CD4-positive, alpha-beta T cell treated with Interleukin-4 for 1 hour (primary cell): ENCODE results near the gene CRYGN.

Source experiments
- DNase-seq, 2 donors: peaks; one replicate each; pipeline ENCODE4 v3.0.0-alpha.2; 2020 to 2022

CRYGN gene

GRCh38 chr7:151425670-151426440, 14.1 kb downstream of the CRYGN start:
- no peak for DNase-seq

GRCh38 chr7:151424799-151425198, 15.1 kb downstream of the CRYGN start:
- no peak for DNase-seq

- DNase-seq, result no peak
Measured at GRCh38 chr7:151423936-151424335, 16.0 kb downstream of the CRYGN start.

GRCh38 chr7:151423226-151423625, 16.7 kb downstream of the CRYGN start:
- DNase-seq, result no peak

- no peak for DNase-seq
Measured at GRCh38 chr7:151422212-151422611, 17.7 kb downstream of the CRYGN start.

GRCh38 chr7:151420144-151420543, 19.8 kb downstream of the CRYGN start:
- DNase-seq, result no peak

GRCh38 chr7:151416941-151417315, 23.0 kb downstream of the CRYGN start:
- no peak for DNase-seq

GRCh38 chr7:151416112-151416940, 23.6 kb downstream of the CRYGN start:
- DNase-seq, result no peak

- DNase-seq, result peak in 1 of 2 donors; percentile 70
Measured at GRCh38 chr7:151415375-151416105, 24.4 kb downstream of the CRYGN start.

- DNase-seq, result no peak
Measured at GRCh38 chr7:151413241-151413640, 26.7 kb downstream of the CRYGN start.

GRCh38 chr7:151412318-151412717, 27.6 kb downstream of the CRYGN start:
- no peak for DNase-seq

- DNase-seq, result no peak
Measured at GRCh38 chr7:151411551-151411950, 28.4 kb downstream of the CRYGN start.

GRCh38 chr7:151410405-151411390, 29.2 kb downstream of the CRYGN start:
- peak; percentile 50 to 54 for DNase-seq

GRCh38 chr7:151409667-151410404, 30.1 kb downstream of the CRYGN start, which contains the start of gene WDR86:
Gene WDR86 (minus strand): TSS chr7:151410038. CDS start chr7:151409589, 449 bp downstream.
- DNase-seq, result peak in 1 of 2 donors; percentile 34

- DNase-seq, result peak; percentile 88 to 91
Measured at GRCh38 chr7:151408839-151409666, 30.9 kb downstream of the CRYGN start.

- DNase-seq, result no peak
Measured at GRCh38 chr7:151408498-151408838, 31.5 kb downstream of the CRYGN start.

GRCh38 chr7:151406886-151407583, 32.9 kb downstream of the CRYGN start:
- DNase-seq, result no peak

- no peak for DNase-seq
Measured at GRCh38 chr7:151406051-151406875, 33.7 kb downstream of the CRYGN start.

GRCh38 chr7:151405588-151405987, 34.4 kb downstream of the CRYGN start:
- no peak for DNase-seq
